ENCODE data around the gene SSTR3. TPM values are rescaled to one million over a fixed set of nuclear protein-coding genes. Genes with fewer than 3 reads are reported as not detected.

The SSTR3 gene
- total and polyA plus RNA-seq, 10 of the 15 experiments (the other 5 are each of a cell fraction or from before 2014, with no cell fraction given): 0.03 to 4.5 (median 2.4) TPM

DNA sequence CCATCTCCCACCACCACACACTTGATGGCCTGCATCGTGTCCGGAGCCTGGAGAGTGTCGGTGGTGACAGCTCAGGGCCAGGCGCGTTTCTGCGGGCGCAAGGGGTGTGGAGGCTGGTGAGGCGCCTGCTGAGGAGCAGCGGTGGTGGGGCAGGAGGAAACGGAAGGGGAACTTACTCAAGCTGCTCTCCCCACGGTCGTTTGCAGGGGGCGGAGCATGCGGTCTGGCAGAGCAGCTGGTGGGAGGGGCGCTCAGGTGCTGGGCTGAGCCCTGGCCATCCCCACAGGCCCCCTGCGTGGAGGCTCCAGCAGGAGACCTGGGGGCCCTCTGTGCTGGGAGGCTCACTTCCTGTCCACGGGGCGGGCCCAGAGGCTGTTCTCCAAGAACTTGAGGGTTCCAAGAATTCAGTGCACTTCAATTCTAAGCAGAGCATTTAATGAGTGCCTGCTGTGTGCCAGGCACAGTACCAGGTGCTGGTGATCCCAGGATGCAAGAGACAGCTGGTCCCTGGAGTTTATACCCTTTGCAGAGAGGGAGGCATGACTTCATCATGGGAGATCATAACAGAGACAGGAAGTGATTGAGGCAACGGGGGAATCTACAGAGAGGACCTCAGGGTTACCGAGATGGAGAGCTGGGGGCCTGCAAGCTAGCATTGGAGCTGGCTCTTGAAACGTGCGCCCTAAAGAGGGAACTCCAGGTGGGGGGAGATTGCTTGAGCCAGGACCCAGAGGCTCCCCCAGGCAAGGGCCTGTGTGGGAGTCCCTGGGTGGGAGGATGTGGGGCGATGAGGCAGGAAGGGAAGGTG is 32.0 kb upstream of the SSTR3 start, which contains the start of gene RAC2 (continued):
- TF ChIP-seq, protein P1, sequence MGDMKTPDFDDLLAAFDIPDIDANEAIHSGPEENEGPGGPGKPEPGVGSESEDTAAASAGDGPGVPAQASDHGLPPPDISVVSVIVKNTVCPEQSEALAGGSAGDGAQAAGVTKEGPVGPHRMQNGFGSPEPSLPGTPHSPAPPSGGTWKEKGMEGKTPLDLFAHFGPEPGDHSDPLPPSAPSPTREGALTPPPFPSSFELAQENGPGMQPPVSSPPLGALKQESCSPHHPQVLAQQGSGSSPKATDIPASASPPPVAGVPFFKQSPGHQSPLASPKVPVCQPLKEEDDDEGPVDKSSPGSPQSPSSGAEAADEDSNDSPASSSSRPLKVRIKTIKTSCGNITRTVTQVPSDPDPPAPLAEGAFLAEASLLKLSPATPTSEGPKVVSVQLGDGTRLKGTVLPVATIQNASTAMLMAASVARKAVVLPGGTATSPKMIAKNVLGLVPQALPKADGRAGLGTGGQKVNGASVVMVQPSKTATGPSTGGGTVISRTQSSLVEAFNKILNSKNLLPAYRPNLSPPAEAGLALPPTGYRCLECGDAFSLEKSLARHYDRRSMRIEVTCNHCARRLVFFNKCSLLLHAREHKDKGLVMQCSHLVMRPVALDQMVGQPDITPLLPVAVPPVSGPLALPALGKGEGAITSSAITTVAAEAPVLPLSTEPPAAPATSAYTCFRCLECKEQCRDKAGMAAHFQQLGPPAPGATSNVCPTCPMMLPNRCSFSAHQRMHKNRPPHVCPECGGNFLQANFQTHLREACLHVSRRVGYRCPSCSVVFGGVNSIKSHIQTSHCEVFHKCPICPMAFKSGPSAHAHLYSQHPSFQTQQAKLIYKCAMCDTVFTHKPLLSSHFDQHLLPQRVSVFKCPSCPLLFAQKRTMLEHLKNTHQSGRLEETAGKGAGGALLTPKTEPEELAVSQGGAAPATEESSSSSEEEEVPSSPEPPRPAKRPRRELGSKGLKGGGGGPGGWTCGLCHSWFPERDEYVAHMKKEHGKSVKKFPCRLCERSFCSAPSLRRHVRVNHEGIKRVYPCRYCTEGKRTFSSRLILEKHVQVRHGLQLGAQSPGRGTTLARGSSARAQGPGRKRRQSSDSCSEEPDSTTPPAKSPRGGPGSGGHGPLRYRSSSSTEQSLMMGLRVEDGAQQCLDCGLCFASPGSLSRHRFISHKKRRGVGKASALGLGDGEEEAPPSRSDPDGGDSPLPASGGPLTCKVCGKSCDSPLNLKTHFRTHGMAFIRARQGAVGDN (IDR thresholded peaks at IDR 0.05): peak; percentile 67
- TF ChIP-seq MTA2 (IDR thresholded peaks at IDR 0.05; ENCODE audit: low read depth) (peak; percentile 55), EGR1 (IDR thresholded peaks at IDR 0.05; ENCODE audit: borderline replicate concordance in 1 of 2, low read depth in 2 of 2, low read length in 2 of 2) (peak in 1 of 2 experiments; percentile 62; a peak in 1 of 3 replicates), GATAD2B (conservative IDR thresholded peaks at IDR 0.05; ENCODE audit: low read depth) (peak; percentile 83), BHLHE40 (IDR thresholded peaks at IDR 0.05; ENCODE audit: borderline replicate concordance in 1 of 2, low read depth in 2 of 2, low read length in 1 of 2) (peak; percentile 43 to 84; a peak in 3 of 4 replicates), RUNX3 (IDR thresholded peaks at IDR 0.05; ENCODE audit: low read length) (no peak), SMAD5 (IDR thresholded peaks at IDR 0.05; ENCODE audit: low read depth) (peak; percentile 89), TARDBP (IDR thresholded peaks at IDR 0.05; ENCODE audit: borderline replicate concordance) (0 out of 2 replicates have a peak, but pooled peaks have one; percentile 40), LARP7 (IDR thresholded peaks at IDR 0.05) (peak; percentile 69), NFYA (IDR thresholded peaks at IDR 0.05; ENCODE audit: borderline replicate concordance, low read depth, low read length) (no peak), CEBPZ (IDR thresholded peaks at IDR 0.05; ENCODE audit: low read depth, low read length) (no peak), HDGF (IDR thresholded peaks at IDR 0.05) (peak; percentile 94), NR2C1 (IDR thresholded peaks at IDR 0.05) (no peak), CREM (IDR thresholded peaks at IDR 0.05; ENCODE audit: low read depth) (peak; percentile 2; the same call in 1 of the 2 replicates), PBX3 (IDR thresholded peaks at IDR 0.05; ENCODE audit: insufficient replicate concordance, low read depth, low read length) (peak; percentile 47), PKNOX1 (IDR thresholded peaks at IDR 0.05) (0 out of 2 replicates have a peak, but pooled peaks have one; percentile 7), ETV6 (conservative IDR thresholded peaks at IDR 0.05 in 1 of 2, IDR thresholded peaks at IDR 0.05 in 1 of 2; ENCODE audit: borderline replicate concordance in 1 of 2, low read depth in 1 of 2) (peak in 1 of 2 experiments; percentile 94; a peak in 2 of 4 replicates)

Measured in GM12878 (cell line).